NCI-H2171 treated with DMSO at 0.1 percent for 48 hours (cell line): Measurements from ENCODE around the gene ARID1B.
A peak's percentile ranks its signal among the peaks of the same experiment; 100 is the strongest.

Experiments used
- DNase-seq: peaks from one replicate; lab custom pipeline; 2025; lab: John Stamatoyannopoulos, UW

Gene ARID1B

DNA sequence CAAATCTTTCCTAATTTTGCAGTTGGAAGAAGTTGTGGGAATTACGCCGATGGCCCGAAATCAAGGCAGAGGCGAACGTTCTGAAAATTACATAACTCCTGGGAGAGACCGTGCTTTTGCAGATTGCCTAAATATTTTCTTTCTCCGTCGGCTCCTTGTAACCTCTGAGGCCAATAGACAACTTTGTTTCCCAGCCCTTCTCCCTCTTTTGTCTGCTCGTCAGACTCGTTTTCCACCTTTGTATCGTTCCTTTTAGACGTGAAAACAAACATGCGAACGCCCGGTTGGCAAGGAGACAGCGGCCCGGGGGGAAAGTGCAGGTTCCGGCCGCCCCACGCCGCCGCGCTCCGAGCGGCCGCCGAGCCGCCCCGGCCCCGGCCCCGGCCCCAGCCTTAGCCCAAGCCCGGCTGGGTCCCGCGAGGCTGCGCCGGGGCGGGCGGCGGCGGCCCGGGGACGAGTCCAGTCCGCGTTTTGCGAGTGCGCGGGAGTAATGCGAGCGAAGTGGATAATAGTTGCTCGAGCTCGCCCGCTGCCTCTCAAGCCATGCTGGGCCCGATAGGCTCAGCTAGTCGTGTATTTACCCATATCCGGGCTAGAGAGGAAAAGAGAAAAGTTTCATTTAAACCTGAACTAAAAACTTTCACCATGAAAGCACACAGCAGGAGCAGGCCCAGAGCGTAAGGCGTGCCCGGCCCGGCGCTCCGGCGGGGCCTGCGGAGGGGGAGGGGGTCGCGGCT lies at the start of gene ARID1B:
ARID1B (plus strand) TSS at position 539 of the 737 bp plus-strand sequence. CDS start 303 bp downstream, outside the sequence.
- DNase-seq, result peak; percentile 80

DNA sequence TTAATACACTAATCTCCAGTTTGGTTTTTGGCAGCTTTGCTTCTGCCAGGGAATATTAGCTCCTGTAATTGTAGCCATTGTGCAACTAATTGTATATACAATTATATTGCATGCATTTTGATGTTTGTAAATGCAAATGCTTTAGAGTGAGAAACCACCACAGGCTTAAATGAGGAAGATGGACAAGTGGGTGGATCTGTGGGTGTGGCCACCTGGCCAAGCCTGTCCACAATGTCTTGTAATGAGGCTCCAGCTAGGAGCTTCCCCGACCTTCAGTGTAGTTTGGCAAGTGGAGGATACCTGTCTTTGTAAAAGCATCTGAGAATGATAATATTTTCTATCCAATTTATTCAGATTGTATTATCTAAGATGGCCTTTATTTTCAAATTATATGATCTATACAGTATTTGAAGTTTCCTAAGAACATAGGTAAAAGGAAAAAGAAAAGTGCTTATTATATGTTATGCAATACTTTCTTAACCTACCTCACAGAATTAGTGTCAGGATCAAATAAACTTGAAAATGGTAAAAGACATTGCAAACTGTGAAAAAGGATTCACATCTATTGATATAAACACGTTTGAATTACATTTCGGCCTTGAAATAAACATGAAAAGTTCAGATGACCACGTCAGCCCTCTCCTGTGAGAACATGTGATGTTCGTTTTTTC lies 49.3 kb upstream of the ARID1B start:
- DNase-seq, result no peak

DNA sequence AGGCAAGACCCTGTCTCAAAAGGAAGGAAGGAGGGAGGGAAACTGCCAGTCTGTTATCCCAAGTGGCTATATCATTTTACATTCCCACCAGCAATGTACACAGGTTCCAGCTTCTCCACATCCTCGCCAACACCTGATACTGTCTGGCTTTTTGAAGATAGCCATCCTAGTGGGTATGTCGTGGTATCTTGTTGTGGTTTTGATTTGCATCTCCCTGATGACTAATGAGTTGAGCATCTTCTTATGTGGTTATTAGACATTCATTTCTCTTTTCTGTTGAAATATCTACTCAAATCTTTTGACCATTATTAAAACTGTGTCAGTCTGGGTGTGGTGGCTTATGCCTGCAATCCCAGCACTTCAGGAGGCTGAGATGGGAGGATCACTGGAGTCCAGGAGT lies 47.9 kb upstream of the ARID1B start:
- peak; percentile 52 for DNase-seq

DNA sequence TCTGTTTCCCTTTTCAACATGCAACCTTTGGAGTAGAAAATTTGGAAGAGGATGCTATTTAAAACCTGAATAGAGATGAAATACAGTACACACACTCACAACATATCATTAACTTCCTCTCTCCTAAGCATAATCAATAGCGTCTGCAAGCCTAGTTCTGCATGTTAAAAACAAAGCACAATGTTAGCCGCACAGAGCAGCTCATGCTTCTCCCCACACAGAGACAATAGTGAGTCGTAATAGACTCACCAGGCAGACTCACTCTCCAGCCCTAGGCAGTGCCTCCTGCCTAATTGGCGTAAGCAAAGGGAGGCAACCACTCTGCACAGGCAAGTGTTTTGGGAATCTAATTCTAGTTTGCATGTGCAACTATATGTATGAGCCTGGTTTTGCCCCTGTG lies 45.8 kb upstream of the ARID1B start:
- peak; percentile 94 for DNase-seq

DNA sequence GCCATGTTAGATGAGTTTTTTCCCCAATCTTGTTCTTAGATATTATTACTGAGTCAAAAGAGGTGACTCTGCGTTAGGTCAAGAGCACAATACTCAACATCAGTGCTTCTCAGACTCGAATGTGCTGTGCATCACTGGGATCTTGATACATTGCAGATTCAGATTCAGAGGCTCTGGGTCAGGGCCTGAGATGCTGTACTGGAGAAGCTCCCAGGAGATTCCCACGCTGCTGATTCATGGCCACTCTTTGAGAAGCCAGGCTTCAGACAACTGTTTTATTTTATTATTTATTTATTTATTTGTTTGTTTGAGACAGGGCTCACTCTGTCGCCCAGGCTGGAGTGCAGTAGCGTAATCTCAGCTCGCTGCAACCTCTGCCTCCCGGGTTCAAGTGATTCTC lies 41.4 kb upstream of the ARID1B start:
- no peak for DNase-seq

DNA sequence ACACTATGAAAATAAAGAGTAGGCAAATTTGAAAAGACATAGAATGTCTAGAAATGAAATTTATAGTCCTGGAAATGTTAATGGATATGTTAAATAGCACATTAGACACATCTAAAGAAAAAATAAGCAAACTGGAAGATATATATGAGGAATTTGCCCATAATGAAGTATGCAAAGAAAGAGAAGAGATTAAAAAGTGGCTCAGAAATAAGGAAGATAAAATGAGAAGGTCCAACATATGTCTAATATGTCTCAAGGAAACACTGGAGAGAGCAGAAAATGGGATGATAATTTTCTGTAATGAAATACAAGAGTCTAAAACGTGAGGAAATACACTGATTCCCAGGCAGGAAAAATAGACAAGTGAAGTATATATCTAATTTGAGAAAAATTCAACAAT lies 36.6 kb upstream of the ARID1B start:
- no peak for DNase-seq

DNA sequence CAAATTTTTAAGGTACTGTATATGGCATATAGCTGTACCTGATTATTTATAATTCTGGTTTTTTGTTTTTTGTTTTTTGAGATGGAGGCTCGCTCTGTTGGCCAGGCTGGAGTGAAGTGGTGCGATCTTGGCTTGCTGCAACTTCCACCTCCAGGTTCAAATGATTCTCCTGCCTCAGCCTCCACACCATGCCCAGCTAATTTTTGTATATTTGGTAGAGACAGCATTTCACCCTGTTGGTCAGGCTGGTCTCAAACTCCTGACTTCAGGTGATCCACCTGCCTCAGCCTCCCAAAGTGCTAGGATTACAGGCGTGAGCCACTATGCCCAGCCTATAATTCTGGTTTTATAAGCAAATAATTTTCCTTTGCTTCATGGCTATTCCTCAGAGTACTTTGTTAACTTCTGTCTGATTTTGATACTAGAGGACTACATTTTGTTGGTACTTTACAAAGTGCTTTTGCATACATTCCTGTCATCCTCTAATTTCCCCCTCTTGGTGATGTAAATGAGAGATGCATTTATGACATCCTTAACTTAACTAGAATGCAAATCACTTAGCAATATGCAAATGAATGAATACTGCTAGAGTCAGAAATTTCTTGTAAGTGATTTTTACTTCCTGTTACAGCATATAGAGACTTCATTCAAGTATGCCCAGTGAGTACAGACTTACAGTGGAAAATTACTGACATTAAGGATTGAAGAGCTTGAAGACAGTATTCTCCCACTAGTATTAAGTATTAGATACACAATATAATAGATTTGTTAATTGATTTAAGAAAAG lies 35.7 kb upstream of the ARID1B start:
- no peak for DNase-seq

DNA sequence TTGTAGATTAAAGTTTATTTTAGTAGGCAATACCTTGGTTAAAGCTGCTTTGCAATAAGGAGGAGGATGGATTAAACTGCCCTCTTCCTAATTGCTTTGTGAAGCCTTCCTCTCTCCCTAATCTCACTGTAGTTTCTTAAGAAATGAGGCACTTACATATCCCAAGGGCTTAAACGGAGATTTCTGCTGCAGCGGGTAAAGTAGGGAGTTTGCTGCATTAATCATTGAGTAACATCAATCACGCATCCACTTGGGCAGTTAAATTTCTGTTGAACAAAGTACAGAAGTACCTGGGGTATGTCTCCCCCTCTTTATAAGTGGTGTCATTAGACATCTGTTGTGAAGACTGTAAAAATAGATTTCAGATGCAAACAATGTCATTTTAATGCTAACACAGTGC lies 29.5 kb upstream of the ARID1B start:
- no peak for DNase-seq

DNA sequence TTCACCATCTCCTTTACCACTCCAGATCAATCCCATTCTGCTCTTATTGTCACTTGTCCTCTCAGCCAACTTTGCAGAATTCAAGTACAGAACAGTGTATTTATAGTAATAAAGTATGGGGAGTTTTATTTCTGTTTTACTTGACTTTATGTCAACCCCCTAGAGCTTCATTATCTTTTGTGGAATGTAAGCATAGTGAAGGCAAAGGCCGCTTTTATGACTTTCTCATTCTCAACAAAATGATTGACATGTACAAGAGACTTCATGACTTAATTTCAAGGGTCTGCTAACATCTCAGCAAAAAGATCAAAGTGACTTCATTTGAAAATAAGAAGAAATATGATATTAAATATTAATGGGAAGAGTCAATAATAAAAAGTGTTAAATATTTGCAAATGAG lies 28.7 kb upstream of the ARID1B start:
- no peak for DNase-seq

DNA sequence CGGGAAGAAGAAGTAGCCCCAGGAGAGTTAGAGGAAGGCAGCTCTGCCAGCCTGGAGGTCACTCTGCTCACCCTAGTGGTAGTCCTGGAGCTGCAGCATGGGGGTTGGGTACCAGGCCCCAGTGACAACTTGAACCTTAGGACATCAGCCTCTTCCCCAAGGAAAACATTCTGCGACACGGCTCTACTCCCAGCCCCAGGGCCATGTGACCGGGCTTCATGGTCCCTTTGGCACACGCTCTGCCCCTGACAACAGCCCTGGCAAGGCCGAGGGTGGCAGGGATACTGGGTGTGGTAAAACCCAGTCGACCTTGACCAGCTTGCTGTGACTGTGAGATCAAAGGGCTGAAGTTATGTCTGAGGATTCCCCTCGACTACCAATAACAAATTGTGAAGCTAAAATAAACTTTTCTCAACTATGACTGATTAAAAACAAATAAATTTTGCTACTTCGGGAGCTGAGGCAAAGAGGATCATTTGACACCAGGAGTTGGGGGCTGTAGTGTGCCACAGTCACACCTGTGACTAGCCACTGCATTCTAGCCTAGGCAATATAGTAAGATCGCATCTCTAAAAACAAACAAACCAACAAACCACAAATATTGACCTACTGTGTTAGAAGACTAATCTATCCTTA lies 24.4 kb upstream of the ARID1B start:
- no peak for DNase-seq

DNA sequence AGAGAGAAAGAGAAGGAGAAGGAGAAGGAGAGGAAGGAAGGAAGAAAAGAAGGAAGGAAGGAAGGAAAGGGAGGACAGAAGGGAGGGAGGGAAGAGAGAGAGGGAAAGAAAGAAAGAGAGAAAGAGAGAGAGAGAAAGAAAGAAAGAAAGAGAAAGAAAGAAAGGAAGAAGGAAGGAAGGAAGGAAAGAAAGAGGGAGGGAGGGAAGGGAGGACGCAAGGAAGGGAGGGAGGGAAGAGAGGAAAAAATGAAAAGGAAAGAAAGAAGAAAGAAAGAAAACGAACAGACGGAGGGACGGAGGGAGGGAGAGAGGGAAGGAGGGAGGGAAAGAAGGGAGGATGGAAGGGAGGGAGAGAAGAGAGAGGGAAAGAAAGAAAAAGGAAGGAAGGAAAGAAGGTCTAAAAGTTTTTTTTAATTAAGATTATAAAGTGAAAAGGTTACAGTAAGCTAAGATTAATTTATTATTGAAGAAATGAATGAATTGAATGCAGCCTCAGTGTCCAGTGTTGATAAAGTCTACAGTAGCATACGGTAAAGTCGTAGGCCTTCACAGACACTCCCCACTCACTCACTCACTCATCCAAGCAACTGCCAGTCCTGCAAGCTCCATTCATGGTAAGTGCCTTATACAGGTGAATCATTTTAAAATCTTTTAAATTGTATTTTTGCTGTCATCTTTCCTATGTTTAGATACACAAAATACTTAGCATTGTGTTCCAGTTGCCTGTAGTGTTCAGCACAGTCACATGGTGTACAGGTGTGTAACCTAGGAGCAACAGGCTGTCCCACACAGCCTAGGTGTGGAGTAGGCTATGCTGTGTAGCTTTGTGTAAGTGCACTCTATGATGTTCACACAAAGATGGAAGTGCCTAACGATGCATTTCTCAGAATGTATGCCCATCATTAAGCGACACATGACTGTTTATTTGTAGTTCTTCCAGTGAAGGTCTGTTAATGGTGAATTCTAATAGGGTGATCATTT lies 20.3 kb upstream of the ARID1B start:
- no peak for DNase-seq

DNA sequence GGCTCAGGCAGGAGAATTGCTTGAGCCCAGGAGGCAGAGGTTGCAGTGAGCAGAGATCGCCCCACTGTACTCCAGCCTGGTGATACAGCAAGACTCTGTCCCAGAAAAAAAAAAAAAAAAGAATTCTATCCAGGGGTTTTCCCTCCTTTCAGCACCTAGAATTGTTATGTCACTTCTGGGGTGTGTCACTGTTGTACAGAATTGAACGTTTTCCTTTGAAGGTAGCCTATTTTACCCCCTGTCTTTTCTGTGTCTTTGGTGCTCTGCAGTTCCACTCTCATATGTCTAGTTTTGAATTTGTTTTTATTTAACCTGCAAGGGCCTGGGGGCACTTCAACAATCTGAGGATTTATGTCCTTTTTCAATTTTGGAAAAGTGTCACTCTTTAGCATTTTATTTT lies 19.3 kb upstream of the ARID1B start:
- no peak for DNase-seq

DNA sequence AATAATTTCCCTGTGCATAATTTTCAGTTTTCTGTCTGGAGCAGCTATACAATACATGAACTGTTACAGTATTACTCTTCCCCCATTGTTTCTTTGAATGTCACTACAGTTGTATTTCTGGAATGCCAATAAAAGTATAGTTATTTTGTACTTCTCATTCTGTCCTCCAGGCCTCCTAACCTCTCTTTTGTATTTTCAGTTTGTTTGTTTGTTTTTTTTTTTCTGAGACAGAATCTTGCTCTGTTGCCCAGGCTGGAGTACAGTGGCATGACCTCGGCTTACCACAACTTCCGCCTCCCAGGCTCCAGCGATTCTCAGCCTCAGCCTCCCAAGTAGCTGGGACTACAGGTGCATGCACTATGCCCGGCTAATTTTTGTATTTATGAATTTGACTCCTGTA lies 16.8 kb upstream of the ARID1B start:
- DNase-seq, result no peak

DNA sequence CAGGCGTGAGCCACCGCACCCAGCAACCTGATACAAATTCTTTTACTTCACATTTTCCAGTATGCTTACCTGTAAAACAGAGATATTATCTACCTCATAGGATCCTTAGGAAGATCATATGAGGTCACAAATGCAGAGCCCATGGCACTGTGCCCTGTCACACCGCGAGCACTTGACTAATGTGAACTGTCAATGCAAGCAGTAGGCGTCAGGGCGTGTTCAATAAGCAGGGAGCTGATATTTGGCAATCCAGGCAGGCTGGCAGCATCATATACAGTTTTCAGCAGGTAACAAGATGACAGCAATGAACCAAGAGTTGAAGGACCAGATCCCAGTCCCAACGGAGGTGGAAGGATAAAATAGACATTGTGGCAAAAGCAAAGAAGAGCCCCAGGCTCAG lies 14.6 kb upstream of the ARID1B start:
- DNase-seq, result no peak

DNA sequence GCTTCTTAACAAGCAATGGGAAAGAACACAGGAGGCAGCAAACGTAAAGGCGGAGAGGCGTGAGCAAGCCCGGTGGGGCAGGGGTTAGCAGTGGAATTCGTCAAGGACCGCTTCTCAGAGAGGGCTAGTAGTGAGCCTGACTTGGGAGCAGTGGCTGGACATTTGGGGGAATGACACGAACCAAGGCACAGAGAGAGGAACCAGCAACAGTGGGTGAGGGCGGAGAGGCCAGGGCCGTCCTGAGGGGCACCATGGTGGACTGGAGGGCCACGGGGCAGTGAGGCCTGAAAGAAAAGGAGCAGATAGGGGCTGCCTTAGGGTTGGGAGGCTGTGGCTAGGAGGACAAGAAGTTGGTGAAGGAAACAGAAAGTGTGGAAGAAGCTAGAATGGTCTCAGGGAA lies 12.1 kb upstream of the ARID1B start:
- no peak for DNase-seq

DNA sequence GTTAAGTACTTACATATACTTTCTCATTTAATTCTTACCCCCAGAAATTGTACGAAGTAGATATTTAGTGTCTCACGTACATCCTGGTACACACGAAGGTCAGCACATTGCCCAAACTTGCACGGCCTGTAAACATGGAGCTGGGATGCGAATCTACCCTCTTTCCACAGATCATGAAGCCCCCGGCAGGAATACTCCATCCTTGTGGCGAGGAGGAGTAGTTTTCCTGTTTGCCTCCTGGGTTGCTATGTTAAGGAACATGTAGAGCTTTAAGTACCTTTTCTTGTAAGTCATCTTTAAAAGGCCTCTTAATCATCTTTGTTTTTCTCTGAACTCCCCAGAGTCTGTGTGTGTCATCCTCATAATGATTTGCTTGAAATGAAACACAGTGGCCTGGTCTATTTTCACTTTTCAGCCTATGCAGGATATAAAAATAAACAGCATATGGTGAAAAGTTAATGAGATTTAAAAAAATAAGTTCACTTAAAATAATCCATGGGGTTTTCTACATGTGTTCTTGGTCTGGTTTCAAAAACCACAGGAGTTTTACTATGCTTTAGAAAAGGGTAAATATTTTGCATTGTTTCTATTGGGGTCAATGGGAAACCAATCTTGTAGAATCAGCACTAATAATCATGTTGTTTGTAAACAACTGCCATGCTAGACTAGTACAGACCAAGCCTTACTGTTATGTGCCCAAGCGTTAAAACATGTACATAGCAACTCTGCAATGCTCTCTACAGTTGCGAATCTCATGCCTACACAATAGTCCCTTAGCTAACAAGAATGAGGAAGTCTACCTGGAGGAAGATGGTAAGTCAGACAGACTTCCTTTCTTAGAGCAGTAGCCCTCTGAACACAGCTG lies 9.3 kb upstream of the ARID1B start:
- DNase-seq, result no peak

DNA sequence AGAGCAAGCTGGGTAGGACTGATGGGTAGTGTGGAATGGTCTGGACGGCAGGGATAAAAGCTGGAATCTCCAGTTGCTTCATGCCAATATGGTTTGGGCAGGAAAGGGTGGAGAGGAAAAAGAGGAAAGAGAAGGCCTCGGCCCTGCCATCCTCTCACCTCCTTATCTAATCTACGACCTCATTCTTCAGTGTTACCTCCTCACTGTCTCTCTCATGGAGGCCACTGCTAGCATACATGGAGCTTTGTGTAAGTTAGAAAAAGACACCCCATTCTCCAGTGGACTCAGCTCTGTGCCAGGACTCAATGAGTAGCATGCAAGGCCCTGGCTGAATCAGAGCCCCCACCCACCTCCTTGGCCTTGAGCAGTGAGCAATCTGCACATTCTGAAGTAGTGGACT lies 6.1 kb upstream of the ARID1B start:
- no peak for DNase-seq

DNA sequence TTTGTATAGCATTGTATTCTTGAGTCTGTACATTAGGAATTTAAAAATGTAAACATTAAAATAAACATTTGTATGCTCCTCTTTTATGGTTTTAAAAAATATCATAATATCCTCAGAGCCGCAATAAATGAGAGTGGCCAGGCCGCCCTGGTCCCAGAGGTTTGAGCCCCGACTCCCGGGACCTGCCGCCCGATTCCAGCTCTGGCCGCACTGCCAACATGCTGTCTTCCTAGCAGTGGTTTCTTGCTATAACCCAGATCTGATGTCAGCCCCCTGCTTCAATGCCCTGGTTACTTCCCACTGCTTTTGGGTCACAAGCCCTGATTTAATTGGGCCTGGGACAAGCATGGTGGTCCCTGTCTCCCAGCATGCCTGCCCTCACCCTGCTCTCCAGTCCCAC lies 5.4 kb upstream of the ARID1B start:
- DNase-seq, result no peak

DNA sequence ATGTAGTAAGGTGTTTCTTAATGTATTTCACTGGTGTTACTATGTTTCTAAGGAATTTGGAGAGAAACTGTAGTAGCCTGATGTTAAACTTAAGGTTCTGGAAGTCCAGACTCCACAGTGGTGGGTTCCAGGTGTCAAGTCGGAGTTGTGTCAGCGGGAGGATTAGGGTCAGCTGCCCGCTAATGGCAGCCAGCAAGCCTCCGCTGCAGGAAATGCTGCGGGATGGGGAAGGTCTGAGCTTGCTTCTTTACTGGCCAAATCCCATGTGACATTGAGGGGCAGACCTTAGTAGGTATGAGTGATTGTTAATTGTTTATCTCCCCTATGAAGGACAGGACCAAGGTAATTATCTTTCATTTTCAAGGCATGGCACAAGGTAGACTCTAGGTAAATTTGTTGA lies 3.7 kb upstream of the ARID1B start:
- no peak for DNase-seq
